Mesendoderm (in vitro differentiated cells): ENCODE measurements around the gene DIAPH3.

Experiments used
- DNase-seq: peaks from one replicate; pipeline ENCODE4 v3.0.0; 2013
- H2AK5ac ChIP-seq: 2 replicates; pipeline ENCODE4 v1.6.1; 2013; ENCODE audit warnings: low read length, inconsistent platforms
- H2BK120ac ChIP-seq: 2 replicates; pipeline ENCODE4 v1.6.1; 2013; ENCODE audit warnings: low read depth, mild to moderate bottlenecking, low read length, moderate library complexity, mixed read lengths
- H2BK15ac ChIP-seq: replicated peaks from 2 replicates; pipeline ENCODE4 v1.6.1; 2013; ENCODE audit warnings: low read depth, mild to moderate bottlenecking, moderate library complexity
- H2BK5ac ChIP-seq: 2 replicates; pipeline ENCODE4 v1.6.1; 2013; ENCODE audit warnings: low read length, inconsistent platforms
- H3K18ac ChIP-seq: 2 replicates; pipeline ENCODE4 v1.6.1; 2013; ENCODE audit warnings: mild to moderate bottlenecking, low read length, mixed read lengths
- H3K23ac ChIP-seq: one replicate; pipeline ENCODE4 v1.6.1; 2013; ENCODE audit warnings: low read length
- H3K27ac ChIP-seq: 2 replicates; pipeline ENCODE4 v1.5.1; 2013; ENCODE audit warnings: low read depth, mild to moderate bottlenecking, inconsistent platforms, low read length, moderate library complexity
- H3K27me3 ChIP-seq: 2 replicates; pipeline ENCODE4 v1.6.1; 2013; ENCODE audit warnings: low read length, control low read depth, mild to moderate bottlenecking, inconsistent platforms; ENCODE audit not compliant: insufficient read depth, poor library complexity
- H3K36me3 ChIP-seq: 2 replicates; pipeline ENCODE4 v1.6.1; 2013; ENCODE audit warnings: low read length, inconsistent platforms; ENCODE audit not compliant: control insufficient read depth, insufficient read depth
- H3K4ac ChIP-seq: one replicate; pipeline ENCODE4 v1.6.1; 2013; ENCODE audit warnings: low read depth, mild to moderate bottlenecking, low read length, moderate library complexity
- H3K4me1 ChIP-seq: 2 replicates; pipeline ENCODE4 v1.6.1; 2013; ENCODE audit warnings: low read depth, low read length, inconsistent platforms; ENCODE audit not compliant: control insufficient read depth
- H3K4me2 ChIP-seq: 2 replicates; pipeline ENCODE4 v1.6.1; 2013; ENCODE audit warnings: low read length
- H3K4me3 ChIP-seq: 2 replicates; pipeline ENCODE4 v1.5.1; 2013; ENCODE audit warnings: mild to moderate bottlenecking, low read length
- H3K56ac ChIP-seq: one replicate; pipeline ENCODE4 v1.6.1; 2013; ENCODE audit warnings: low read length
- H3K79me1 ChIP-seq: 2 replicates; pipeline ENCODE4 v1.6.1; 2013; ENCODE audit warnings: low read length, inconsistent platforms
- H3K79me2 ChIP-seq: 2 replicates; pipeline ENCODE4 v1.6.1; 2013; ENCODE audit warnings: mild to moderate bottlenecking, low read length; ENCODE audit not compliant: control insufficient read depth, insufficient read depth
- H3K9ac ChIP-seq: 2 replicates; pipeline ENCODE4 v1.6.1; 2013; ENCODE audit warnings: low read length, inconsistent platforms
- H4K5ac ChIP-seq: one replicate; pipeline ENCODE4 v1.6.1; 2013; ENCODE audit warnings: low read length
- H4K8ac ChIP-seq: one replicate; pipeline ENCODE4 v1.6.1; 2013; ENCODE audit warnings: low read depth, mild to moderate bottlenecking, control low read depth, low read length, moderate library complexity
- WGBS: extraction: QIAGEN DNeasy Blood & Tissue Kit; methylation state at CpG from one replicate; pipeline ENCODE4 v1.1.7; 2013; ENCODE audit warnings: low lambda C conversion rate, missing lambda C conversion rate; ENCODE audit not compliant: insufficient coverage; ENCODE audit errors: extremely low coverage; 5-methylcytosine and 5-hydroxymethylcytosine counted together

DIAPH3 gene

DNA sequence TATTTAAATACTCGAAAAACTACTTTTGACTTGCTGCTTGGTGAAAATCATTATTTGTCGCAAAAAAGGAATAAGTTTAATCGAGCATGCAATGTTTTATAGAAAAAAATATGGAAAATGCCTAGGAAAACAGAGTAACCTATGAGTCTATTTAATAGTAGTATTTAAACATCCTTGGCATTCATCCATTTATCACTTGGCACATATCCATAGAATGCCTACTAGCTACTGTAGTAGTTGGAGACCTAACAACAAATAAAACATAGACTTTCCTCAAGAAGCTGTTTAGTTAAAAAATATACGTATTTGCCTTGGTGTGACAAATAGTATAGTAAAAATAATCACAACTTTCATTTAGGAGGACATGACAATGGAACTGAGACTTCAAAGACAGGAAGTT, 302.1 kb downstream of the DIAPH3 start:
- Histone ChIP-seq H3K36me3 (no peaks in the 10 kb centered on the region), H3K79me2 (no peaks in the 10 kb centered on the region), H2BK5ac (no peak overlapping the region), H3K27ac (no peak overlapping the region), H3K23ac (no peak overlapping the region), H4K5ac (no peak overlapping the region), H3K4ac (no peak overlapping the region), H3K4me1 (no peaks in the 10 kb centered on the region), H3K9ac (no peak overlapping the region), H3K27me3 (no peaks in the 10 kb centered on the region), H3K4me3 (no peak overlapping the region), H2BK120ac (no peak overlapping the region), H2AK5ac (no peak overlapping the region), H4K8ac (no peak overlapping the region), H3K56ac (no peak overlapping the region), H3K4me2 (no peak overlapping the region), H3K18ac (no peak overlapping the region), H3K79me1 (no peaks in the 10 kb centered on the region), H2BK15ac (no peak overlapping the region)
- DNase-seq, result no peak
- WGBS, result 100% methylated on average over 1 of the region's 4 CpGs

DNA sequence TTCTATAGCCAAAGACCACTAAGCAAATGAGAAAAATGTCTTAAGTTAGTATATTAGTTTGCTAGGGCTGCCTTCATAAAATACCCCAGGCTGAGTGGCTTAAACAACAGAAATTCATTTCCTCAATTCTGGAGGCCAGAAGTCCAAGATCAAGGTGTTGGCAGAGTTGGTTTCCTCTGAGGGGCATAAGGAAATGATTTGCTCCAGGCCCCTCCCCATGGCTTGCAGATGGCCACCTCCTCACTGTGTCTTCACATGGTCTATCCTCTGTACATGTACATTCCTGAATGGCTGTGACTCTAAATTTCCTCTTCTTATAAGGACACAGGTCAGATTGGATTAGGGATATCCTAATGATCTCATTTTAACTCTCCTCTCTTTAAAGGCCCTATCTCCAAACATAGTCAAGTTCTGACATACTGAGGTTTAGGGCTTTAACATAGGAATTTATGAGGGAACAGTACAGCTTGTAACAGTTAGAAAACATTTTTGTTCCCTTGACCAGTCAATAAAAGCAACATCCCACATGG, 307.4 kb downstream of the DIAPH3 start:
- Histone ChIP-seq H3K56ac (no peak overlapping the region), H3K36me3 (no peaks in the 10 kb centered on the region), H3K4me3 (no peak overlapping the region), H2BK5ac (no peak overlapping the region), H3K23ac (no peak overlapping the region), H3K4ac (no peak overlapping the region), H3K27ac (no peak overlapping the region), H2AK5ac (no peak overlapping the region), H3K9ac (no peak overlapping the region), H3K79me1 (no peaks in the 10 kb centered on the region), H3K4me1 (no peaks in the 10 kb centered on the region), H3K18ac (no peak overlapping the region), H2BK120ac (no peak overlapping the region), H3K79me2 (no peaks in the 10 kb centered on the region), H4K8ac (no peak overlapping the region), H4K5ac (no peak overlapping the region), H3K4me2 (no peak overlapping the region), H2BK15ac (no peak overlapping the region), H3K27me3 (no peaks in the 10 kb centered on the region)
- DNase-seq, result no peak

DNA sequence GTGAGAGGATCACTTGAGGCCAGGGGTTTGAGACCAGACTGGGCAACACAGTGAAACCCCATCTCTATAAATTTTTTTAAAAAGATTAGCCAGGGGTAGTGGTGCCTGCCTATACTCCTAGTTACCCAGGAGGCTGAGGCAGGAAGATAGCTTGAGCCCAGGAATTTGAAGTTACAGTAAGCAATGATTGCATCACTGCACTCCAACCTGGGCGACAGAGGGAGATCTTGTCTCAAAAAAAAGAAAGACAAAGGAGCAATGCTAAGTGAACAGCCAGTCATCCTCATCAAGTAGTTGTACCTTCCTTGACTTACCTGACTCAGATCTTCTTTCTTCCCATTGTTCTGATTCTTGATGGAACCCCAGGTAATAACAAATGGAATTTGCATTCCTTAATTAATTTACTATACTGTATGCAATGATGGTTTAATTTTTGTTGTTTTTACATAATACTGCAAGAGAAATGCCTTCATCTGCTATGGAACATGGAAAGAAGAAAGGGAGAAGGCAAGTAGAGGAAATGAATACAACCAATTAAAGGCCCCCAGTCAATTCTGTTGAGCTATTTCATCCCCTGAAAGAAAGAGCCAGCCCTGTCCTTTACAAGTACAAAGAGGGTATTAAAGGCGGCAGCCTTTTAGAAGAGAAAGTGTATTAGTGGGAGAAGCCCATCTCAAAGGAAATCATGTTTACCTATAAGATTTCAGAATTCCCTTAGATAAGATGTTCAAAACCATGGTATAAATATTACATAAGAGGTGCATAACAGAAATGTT, 316.7 kb downstream of the DIAPH3 start:
- Histone ChIP-seq H3K36me3 (no peaks in the 10 kb centered on the region), H2BK15ac (no peak overlapping the region), H3K27me3 (no peaks in the 10 kb centered on the region), H3K4me3 (no peak overlapping the region), H3K4me1 (peaks cover 11% of the 10 kb centered on the region), H3K27ac (no peak overlapping the region), H2BK120ac (no peak overlapping the region), H2AK5ac (no peak overlapping the region), H2BK5ac (no peak overlapping the region), H4K8ac (no peak overlapping the region), H3K4me2 (no peak overlapping the region), H3K4ac (no peak overlapping the region), H3K56ac (no peak overlapping the region), H4K5ac (no peak overlapping the region), H3K79me1 (no peaks in the 10 kb centered on the region), H3K9ac (no peak overlapping the region), H3K18ac (peak overlapping the region; percentile 28), H3K79me2 (no peaks in the 10 kb centered on the region), H3K23ac (no peak overlapping the region)
- peak; percentile 58 for DNase-seq
- WGBS, result no CpG with 5 or more reads among the region's 2 CpGs

DNA sequence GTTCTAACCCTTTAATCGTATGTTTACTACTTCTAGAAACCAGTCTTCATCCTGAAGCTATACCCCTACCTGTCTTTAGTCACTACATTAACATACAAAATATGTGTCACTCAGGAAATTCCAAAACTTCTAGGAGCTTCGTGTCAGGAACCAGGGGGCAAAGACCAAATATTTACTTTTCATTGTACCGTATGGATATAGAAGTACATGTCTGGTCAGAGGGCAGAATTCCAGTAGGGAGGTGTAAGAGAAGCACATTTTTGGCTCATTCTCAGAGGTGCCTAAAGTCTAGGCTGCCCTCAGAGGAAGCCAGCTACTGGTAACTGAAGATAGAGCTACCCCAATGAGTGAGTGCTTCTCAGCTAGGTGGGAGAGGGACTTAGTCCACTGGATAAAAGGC, 320.7 kb downstream of the DIAPH3 start:
- Histone ChIP-seq H3K79me1 (no peaks in the 10 kb centered on the region), H2BK15ac (no peak overlapping the region), H3K23ac (no peak overlapping the region), H4K8ac (no peak overlapping the region), H3K4me2 (no peak overlapping the region), H2AK5ac (no peak overlapping the region), H3K36me3 (no peaks in the 10 kb centered on the region), H4K5ac (no peak overlapping the region), H3K18ac (peak overlapping the region; percentile 11), H3K27me3 (no peaks in the 10 kb centered on the region), H3K79me2 (no peaks in the 10 kb centered on the region), H3K4me3 (no peak overlapping the region), H3K27ac (no peak overlapping the region), H3K9ac (no peak overlapping the region), H2BK5ac (no peak overlapping the region), H2BK120ac (no peak overlapping the region), H3K4me1 (peaks cover 11% of the 10 kb centered on the region), H3K4ac (no peak overlapping the region), H3K56ac (no peak overlapping the region)
- no CpG with 5 or more reads among the region's 3 CpGs for WGBS
- DNase-seq, result peak; percentile 51

DNA sequence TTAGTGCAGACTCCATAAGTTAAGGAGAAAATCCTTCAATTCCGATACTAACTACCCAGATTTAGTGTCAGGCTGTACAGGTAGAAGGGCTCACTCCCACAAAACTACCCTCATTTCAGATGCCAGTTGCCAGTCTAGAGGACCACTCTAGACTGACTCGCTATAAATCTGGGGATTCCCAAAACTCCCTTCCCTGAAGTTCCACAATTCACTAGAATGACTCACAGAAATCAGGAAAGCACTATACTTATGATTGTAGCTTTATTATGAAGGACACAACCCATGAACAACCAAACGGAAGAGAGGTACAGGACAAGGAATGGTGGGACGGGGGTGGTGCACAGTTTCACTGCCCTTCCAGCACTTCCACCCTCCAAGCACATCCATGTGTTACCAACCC, 321.2 kb downstream of the DIAPH3 start:
- no peak overlapping the region for H3K4ac ChIP-seq
- H2BK120ac ChIP-seq, result no peak overlapping the region
- no peaks in the 10 kb centered on the region for H3K36me3 ChIP-seq
- H3K9ac ChIP-seq, result no peak overlapping the region
- H3K4me2 ChIP-seq, result no peak overlapping the region
- no peak overlapping the region for H3K56ac ChIP-seq
- H2BK5ac ChIP-seq, result peak overlapping the region; percentile 52
- H2AK5ac ChIP-seq, result no peak overlapping the region
- H3K4me1 ChIP-seq, result peaks cover 11% of the 10 kb centered on the region
- H3K79me2 ChIP-seq, result no peaks in the 10 kb centered on the region
- H4K5ac ChIP-seq, result no peak overlapping the region
- H3K27ac ChIP-seq, result no peak overlapping the region
- no peak overlapping the region for H3K4me3 ChIP-seq
- H2BK15ac ChIP-seq, result no peak overlapping the region
- H3K18ac ChIP-seq, result peak overlapping the region; percentile 11
- WGBS, result no CpG with 5 or more reads among the region's 4 CpGs
- H3K27me3 ChIP-seq, result no peaks in the 10 kb centered on the region
- DNase-seq, result no peak
- no peaks in the 10 kb centered on the region for H3K79me1 ChIP-seq
- H3K23ac ChIP-seq, result no peak overlapping the region
- no peak overlapping the region for H4K8ac ChIP-seq

DNA sequence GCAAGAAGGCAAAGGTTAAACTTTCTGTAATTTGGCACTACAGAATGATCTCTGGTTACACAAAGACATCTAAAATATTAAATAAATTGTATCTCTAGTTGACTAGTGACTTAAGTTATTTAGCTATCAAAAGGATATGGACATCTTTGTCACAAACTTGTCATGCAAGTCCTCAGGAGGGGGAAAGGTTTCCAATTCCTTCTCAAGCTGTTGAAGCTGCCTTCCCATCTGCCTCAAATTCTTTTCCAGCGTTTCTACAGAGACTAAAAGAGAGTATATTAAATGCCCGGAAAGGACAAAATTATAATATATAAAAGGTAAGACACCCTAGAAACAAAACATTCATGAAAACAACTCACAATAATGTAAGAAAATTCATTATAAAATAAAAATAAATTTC, 324.5 kb downstream of the DIAPH3 start:
- no CpG with 5 or more reads among the region's 2 CpGs for WGBS
- Histone ChIP-seq H3K36me3 (no peaks in the 10 kb centered on the region), H4K8ac (no peak overlapping the region), H3K23ac (no peak overlapping the region), H2BK15ac (no peak overlapping the region), H3K79me1 (no peaks in the 10 kb centered on the region), H4K5ac (no peak overlapping the region), H3K9ac (no peak overlapping the region), H3K4me1 (peaks cover 8% of the 10 kb centered on the region), H3K18ac (no peak overlapping the region), H3K4ac (no peak overlapping the region), H3K4me2 (no peak overlapping the region), H2BK120ac (no peak overlapping the region), H2BK5ac (no peak overlapping the region), H3K27ac (no peak overlapping the region), H3K79me2 (no peaks in the 10 kb centered on the region), H3K27me3 (no peaks in the 10 kb centered on the region), H3K4me3 (no peak overlapping the region), H2AK5ac (no peak overlapping the region), H3K56ac (no peak overlapping the region)
- no peak for DNase-seq
